Measurements from ENCODE around the gene FLNB.
"Not testable (repeated sequence)": the region's sequence is repeated elsewhere in the genome, so short reads cannot be mapped to it uniquely, and the experiment has no call there.

The FLNB gene

DNA sequence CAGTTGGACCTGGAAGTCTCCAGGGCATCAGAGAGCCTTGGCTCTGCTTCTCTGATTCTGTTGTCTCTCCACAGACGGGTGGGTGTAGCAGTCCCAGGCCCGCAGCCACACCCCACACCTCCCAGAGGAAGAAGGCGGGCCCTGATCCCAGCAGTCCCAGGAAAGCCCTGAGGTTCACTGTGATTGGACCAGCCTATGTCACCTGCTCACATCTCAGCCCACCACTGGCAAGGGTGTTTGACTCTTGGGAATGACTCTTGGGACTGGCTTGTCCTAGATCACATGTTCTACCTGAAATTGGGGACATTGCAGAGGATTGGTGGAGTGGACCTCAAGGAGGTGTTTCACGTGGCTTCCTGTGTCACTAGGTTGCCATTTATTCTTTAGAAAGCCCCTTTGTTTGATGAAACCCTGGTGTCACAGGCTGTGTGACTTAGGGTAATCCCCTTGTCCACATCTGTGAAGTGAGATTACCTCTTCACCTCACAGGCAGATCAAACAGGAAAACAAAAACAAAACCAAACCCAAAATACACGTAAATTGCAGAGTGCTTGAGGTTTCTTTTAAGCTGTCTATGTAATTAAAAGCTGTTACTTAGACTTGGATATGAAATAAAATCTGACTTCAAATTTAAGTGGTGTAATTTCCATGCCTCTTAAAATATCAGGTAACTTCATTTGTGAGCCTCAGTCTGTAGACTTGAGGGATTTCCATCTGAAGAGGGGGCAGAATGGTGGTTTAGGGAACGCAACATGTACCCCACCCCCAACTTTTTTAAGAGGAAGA, 26.7 kb downstream of the FLNB start:
- DNase-seq = peak; percentile 39

DNA sequence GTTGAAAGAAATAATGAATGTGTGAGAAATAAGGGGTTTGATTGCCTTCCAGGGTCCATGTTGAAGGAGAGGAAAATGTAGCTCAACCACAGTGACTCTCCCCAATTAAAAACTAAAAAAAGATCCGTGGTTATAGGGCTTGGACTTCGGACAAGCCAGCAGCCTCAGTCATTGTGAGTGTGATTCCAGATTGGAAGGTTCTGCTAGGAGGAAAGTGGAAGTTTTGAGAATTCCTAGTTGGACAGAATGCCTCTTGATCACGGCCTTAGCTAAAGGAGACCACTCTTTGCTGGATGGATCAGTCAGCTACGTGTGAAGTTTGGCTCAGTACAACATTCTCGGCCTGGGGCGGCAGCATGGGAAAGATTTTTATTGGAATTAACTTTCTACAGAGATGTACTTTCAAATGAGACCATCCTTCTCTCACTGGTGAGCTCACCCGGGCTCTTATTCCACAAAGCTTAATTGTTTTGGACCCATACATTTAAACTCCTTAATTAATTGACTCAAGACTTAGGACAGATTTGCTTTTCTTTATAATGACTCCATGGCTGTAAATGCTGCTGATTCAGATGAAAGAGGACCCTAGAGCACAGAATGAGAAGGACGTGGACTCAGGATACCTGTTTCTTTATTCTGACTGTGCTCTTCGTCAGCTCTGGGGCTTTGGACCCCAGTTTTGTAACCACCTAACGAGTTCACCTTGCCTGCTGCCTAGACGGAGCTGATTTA, 27.5 kb downstream of the FLNB start:
- no peak for DNase-seq

DNA sequence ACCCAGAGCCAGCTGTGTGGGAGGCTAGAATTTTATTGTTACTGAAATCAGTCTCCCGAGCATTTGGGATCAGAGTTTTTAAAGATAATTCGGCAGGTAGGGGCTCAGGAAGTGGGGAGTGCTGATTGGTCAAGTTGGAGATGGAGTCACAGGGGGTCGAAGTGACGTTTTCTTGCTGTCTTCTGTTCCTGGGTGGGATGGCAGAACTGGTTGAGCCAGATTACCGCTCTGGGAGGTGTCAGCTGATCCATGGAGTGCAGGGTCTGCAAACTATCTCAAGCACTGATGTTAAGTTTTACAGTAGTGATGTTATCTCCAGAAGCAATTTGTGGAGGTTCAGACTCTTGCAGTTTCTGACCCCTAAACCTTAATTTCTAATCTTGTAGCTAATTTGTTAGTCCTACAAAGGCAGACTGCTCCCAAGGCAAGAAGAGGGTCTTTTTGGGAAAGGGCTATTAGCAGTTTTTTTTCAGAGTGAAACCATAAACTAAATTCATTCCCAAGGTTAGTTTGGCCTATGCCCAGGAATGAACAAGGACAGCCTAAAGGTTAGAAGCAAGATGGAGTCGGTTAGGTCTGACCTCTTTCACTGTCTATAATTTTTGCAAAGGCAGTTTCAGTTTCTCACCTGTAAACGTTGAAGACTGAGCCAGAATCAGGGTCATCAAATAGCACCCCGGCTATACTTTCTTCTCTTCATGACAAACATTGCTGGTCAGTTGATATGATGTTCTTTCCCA, 28.2 kb downstream of the FLNB start:
- DNase-seq = no peak

DNA sequence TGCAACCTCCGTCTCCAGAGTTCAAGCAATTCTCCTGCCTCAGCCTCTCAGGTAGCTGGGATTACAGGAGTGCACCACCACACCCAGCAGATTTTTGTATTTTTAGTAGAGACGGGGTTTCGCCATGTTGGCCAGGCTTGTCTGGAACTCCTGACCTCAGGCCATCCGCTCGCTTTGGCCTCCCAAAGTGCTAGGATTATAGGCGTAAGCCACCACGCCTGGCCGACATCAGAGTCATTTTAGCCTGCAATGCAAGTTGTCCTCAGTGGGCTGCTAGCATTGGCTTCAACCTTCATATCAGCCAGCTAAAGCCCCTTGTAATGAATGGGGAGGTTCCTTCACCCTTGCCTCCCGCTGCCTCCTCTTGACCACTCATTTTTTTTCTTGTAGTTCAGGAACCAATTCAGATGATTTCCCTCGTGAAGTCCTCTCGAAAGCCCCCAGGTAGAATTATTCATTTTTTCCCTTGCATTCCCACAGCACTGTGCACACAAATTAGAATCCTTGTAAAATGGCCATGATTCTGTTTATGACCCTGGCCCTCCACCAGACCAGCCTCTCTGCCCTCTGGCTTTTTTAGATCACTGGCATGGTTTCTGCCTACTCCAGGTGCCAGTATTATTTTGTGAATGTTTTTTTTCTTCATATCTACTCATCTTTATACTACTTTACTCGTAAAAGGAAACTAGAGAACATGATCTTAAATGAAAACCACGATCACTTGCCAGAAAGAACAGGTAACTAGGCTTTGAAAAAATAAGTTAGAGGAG, 29.1 kb downstream of the FLNB start:
- DNase-seq = no peak

DNA sequence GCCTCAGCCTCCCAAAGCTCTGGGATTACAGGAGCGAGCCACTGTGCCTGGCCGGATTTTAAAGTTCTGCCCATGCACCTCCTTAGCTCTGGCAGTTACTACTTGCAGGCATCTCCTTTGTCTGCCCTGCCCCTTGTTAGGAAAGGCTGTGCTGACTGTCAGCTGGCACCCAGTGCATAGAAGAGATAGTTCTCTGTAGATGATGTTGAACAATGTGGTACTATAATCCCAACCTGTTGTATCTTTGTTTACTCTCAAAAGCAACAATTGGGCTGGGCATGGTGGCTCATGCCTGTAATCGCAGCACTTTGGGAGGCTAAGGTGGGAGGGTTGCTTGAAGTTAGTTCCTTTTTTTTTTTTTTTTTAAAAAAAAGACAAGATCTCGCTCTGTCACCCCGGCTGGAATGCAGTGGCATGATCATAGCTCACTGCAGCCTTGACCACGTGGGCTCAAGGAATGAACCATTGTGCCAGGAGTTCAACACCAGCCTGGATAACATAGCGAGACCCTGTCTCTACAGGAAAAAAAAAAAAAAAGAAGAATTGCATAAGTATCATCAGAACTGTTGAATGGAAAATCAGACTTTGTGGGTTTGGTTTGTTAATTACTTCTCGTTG, 30.6 kb downstream of the FLNB start:
- no peak for DNase-seq

DNA sequence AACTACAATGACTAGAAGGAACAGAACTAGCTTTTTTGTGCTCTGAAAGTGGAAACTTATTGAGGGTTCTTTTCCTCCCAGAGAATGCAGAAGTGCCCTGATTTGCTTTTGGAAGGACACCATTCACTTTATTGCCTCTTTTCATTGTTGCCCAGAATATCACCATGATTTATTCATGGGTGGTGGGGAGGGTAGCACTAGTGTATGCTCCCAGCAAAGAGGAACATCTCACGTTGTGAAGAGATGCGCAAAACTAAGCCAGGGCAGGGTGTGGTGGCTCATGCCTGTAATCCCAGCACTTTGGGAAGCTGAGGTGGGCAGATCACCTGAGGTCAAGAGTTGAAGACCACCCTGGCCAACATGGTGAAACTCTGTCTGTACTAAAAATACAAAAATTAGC, 31.4 kb downstream of the FLNB start:
- DNase-seq = no peak

DNA sequence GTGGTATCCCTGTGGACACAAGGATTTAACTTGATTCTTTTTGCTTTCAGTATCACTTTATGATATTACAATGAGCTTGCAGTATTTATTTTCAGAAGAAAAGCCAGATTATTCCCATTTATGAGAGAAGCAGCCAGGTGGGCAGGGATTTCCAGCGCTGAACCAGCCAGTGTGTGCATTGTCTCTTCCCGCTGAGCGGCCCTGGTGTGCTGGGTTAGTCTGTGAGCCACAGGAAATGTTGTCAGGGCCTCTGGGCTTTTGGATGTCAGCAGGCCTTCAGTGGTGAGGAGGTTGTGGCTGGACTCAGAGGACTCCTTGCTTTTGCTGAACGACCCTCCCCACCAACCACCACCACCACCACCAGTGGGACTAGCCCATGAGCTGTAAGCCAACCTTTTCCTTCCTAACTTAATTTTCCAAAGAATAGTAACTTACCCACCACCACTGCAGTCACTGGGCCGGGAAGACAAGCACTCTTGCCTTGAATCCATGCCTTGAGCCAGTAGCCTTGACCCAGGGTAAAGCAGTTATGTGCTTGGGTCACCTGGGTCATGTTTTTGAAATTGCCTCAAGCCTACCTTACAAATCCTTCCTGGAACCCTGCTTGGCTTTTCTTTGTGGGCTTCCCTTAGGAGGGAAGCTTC, 33.1 kb downstream of the FLNB start:
- no peak for DNase-seq

DNA sequence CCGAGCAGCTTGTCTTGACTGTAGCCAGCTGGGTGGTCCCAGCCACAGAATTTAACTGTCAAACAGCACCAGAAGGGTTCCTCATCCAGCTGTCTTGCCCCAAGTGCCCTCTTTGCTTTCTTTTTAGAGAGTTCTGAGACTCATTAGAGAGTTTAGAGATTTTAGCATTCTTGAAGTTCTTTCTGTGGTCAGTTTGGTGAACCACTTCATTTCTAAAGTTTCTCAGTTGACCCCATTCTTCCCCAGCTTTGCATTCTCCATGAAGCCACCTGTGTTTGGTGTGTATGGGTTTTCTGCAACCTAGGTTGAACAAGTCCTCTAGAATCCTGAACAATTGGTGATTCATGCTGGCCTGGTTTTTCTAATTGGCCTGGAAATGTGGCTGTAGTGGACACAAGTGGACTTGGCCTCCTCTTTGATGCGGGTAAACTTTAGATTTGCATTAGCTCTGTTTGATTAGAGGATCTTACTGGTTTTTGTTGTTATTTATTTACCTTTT, 33.7 kb downstream of the FLNB start:
- DNase-seq = no peak

DNA sequence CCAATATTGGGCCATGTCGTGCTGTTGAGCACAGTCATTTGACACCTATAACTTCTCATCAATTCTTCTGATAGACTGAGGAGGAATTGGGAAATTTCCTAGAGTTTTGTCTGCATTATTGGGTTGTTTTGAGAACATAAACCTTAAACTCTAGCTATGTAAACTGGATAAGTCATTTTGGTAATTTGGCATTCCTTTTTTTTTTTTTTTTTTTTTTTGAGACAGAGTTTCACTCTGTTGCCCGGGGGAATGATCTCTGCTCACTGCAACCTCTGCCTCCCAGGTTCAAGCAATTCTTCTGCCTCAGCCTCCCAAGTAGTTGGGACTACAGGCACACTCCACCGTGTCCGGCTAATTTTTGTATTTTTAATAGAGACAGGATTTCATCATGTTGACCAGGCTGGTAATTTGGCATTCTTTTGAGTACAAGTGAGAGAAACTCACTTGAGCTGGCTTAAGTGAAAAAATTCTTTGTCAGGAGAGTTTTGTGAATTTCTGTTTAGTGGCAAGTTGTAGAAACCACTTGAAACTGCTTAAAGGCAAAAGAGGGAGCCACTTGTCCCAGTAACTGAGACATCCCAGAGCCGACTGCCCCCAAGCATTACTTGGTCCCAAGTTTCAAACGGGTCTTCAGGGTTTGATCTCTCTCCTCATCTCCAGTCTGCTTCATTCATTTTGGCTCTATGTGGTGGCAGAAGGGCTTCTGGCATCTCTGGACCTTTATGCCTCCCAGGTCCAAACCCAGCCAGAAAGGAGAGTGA, 34.9 kb downstream of the FLNB start:
- DNase-seq = no peak

DNA sequence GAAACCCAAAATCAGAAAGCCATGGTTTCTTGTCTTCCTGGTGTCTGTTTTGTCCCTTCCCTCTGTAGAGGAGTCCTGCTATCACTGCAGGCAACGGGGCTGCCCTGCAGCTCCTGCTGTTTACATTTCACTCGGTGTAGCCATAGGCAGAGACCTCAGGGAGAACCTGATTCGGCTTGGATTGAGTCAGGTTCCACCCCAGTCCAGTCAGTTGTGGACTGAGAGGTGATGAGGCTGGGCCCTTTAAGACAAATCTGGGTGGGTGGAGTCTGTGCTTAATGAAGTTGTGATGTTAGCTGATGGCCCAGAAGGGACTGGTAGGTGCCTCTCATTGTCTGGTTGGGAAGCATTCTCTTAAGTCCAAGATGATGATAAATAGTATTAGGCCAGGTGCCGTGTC, 35.7 kb downstream of the FLNB start:
- DNase-seq = no peak

DNA sequence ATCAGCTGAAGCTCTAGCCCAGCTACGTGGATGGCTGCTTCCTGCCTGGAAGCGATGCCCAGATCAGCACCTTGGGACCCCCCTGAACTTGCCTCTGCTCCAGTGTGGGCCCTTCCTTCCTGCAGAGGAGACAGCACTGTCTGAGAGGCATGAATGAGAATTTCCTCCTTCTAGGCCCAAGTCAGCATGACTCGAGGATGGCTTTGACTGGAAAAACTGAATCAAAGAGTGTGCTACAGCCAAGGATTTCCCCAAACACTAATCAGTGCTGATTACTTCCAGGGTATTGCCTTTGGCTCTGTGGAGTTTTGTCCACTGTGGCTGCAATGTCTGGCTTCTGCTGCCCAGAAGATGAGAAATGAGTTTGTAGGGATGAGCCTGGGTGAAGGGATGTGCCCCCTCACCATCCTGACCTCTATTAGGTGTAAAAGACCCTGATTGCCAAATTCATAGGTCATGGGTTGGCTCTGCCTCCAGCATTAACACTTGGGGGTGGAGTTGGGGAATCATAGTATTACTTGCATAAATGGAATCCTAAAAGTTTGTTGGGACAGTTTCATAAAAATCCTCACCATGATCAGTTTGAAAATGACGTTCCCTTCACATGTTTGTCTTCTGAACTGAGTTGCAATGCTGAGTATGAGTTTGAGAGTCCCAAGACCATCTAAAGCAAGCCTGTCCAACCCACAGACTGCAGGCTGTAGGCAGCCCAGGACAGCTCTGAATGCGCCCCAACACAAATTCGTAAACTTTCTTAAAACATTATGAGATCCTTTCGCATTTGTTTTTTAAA, 36.7 kb downstream of the FLNB start:
- no peak for DNase-seq

DNA sequence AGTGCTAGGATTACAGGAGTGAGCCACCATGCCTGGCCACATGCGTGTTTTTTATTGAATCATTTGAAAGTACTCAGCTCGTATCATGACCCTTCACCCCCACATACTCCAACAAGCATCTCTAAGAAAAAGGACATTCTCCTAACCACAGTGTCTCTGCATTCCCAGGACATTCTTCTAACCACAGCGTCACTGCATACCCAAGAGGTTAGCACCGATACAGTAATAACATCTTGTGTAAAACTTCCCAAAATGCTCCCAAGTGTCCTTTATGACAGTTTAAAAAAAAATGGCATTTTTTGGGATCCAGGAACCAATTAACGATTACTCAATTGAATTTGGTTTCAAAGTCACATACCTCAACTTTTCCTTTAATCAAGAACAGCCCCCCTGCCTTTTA, 39.6 kb downstream of the FLNB start:
- no peak for DNase-seq

DNA sequence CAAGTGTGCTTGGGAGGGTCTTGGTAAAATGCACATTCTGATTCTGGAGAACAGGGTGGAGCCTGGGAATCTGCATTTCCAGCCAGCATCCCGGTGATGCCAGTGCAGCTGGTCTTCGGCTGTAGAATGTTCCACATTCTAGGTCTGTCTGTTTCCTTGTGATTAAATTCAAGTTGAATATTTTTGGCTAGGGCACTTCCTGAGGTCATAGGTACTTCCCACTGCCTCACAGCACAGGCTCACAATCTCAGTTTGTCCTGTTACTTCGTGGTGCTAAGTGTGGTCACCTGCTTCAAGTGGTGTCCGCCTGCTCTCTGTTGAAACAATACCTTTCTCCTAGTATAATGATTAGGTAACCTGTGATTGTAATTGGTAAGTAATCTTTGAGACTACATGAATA, 40.1 kb downstream of the FLNB start:
- no peak for DNase-seq

DNA sequence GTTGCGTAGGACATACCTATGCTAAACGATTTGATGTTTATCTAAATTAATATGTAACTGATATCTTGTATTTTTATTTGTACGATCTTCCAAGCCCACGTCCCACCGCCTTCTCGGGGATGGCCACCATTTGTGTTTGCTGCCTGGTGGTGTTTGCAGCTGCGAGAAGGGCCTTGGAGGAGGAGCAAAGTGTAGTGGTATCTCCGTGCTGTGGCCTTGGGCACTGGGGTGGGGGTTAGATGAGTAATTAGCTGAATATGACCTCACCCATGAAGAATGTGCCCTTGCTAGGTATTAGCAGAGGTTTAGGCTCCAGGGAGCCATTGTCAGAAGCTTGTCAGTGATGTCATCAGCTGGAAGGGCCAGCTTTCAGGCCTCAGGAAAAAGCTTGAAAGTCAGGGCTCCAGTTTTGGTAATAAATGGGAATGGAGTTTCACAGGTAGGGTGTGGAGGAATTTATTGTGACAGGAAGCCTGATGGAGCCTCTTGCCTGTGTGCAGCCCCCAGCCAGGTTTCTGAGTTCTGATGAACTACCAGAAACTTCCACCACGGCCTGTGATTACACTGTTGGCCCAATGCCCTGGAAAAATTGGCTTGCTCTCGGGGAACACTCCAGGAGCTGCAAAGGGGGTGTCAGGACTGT, 41.0 kb downstream of the FLNB start:
- no peak for DNase-seq

DNA sequence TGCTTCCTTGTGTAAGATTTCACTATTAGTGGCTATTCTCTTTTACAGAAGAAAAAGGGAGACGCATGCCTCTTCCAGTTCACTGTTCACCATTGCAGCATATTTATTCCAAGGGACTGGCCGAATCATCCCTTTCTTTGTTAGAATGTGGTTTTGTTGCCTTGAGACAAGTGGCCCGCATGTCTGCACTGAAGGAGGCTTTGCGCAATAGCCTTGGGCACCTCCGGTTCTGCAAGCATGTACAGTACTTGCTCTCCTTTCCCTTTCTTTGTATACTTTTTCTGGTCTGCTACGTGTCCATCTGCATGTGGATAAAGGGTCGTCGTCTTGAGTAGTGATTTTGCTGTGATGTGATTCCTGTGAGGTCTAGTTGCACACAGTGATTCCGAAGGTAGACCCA, 43.0 kb downstream of the FLNB start:
- DNase-seq = no peak

DNA sequence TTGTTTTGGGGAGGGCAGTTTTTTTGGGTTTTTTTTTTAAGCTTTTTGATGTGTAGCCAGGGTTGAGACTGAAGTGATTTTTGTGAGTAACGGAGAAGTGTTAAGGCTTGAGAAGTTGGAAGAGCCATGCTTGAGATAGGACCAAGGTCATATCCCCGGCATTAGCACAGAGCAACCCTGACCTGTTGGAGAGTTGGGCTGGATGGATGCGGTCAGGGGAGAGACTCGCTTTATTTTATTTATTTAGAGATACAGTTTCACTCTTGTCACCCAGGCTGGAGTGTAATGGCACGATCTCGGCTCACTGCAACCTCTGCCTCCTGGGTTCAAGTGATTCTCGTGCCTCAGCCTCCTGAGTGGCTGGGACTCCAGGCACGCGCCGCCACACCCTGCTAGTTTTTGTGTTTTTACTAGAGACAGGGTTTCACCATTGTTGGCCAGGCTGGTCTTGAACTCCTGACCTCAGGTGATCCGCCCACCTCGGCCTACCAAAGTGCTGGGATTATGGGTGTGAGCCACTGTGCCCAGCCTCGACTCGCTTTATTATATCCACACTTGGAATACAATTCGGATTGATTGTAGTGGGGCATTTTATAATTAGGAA, 43.5 kb downstream of the FLNB start:
- not testable (repeated sequence) for DNase-seq

DNA sequence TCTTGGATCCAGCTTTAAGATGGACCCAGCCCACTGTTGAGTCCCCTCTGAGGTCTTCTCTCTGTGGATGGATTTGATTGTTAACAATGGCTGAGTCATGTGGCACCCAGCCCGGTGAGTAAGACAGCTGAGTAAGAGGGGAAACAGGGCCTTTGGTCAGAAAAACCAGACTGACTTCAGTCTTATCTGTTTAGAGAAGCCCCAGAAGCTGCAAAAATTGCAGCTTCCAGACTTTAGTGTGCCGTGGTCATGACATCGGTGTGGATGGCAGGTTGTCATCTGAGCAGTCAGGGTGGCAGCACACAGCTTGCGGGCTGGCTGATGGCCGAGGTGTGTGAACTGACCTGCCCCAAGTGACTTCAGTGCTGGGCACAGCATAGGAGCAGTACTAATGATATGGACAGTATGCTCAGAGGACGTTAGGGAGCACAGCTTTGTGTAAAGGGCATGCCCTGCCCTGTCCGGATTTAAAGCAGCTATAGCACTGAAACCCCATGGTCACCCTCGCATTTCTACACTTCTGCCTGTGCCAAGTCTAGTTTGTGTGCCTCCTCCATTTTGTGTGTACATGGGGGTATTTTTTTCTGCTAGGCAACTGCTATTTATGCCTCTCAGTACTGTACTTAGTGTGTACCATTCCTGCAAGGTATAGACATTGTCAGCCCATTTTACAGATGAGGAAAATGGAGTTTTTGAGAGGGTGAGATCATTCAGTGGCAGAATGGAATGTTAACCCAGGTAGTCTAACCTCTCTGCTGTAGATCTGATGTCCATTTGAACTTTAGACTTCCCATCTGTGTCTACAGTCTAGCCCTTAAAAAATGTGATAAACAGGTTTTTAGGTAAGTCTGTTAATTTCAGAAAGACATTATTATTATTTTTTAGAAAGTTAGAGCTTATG, 44.4 kb downstream of the FLNB start:
- peak; percentile 37 for DNase-seq

DNA sequence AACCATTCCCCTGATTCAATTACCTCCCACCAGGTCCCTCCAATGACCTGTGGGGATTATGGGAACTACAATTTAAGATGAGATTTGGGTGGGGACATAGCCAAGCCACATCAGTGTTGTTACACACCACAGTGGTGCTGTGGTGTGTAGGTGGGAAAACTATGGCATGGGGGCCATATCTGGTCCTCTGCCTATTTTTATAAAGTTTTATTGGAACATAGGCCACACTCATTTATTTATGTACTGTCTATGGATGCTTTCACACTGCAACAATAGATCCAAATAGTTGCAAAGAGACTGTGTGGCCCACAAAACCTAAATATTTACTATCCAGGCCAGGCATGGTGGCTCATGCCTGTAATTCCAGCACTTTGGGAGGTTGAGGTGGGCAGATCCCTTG, 46.4 kb downstream of the FLNB start:
- no peak for DNase-seq
